Stimulated activated CD4-positive, alpha-beta T cell treated with anti-CD3 and anti-CD28 coated beads, Interleukin-4, amount 100 ng/mL, for 1 hour (primary cell): Measurements from ENCODE around the gene NANOS3.
"Not testable (repeated sequence)": the region's sequence is repeated elsewhere in the genome, so short reads cannot be mapped to it uniquely, and the experiment has no call there.

Experiments used
- DNase-seq: peaks from one replicate; pipeline ENCODE4 v3.0.0-alpha.2; 2020

Gene NANOS3

GRCh38 chr19:13887018-13887436 is 10.1 kb downstream of the NANOS3 start:
- DNase-seq: no peak

GRCh38 chr19:13887517-13887916 is 10.6 kb downstream of the NANOS3 start:
- DNase-seq: no peak

- DNase-seq: no peak
These were observed 11.3 kb downstream of the NANOS3 start for GRCh38 chr19:13888281-13888680.

GRCh38 chr19:13890136-13890535 is 13.2 kb downstream of the NANOS3 start:
- no peak for DNase-seq

- DNase-seq: no peak
These were observed 15.9 kb downstream of the NANOS3 start for GRCh38 chr19:13892870-13893269.

- no peak for DNase-seq
These were observed 17.6 kb downstream of the NANOS3 start for GRCh38 chr19:13894552-13894951.

GRCh38 chr19:13896227-13896626 is 19.3 kb downstream of the NANOS3 start:
- DNase-seq: no peak

GRCh38 chr19:13899393-13899792 is 22.5 kb downstream of the NANOS3 start:
- no peak for DNase-seq

- DNase-seq: no peak
These were observed 23.1 kb downstream of the NANOS3 start for GRCh38 chr19:13899912-13900584.

GRCh38 chr19:13902993-13903555 is 26.1 kb downstream of the NANOS3 start:
- DNase-seq: no peak

GRCh38 chr19:13905634-13906520 is 28.9 kb downstream of the NANOS3 start, which contains the start of the genes BRME1 and CC2D1A:
Gene BRME1 (minus strand): TSS chr19:13906117. CDS start chr19:13904892, 1,225 bp downstream.
Gene CC2D1A (plus strand): TSS chr19:13906201. CDS start chr19:13906442, 241 bp downstream.
- peak; percentile 97 for DNase-seq

- DNase-seq: peak; percentile 35
These were observed 29.6 kb downstream of the NANOS3 start for GRCh38 chr19:13906521-13906904.

- no peak for DNase-seq
These were observed 30.0 kb downstream of the NANOS3 start for GRCh38 chr19:13906910-13907309.

- no peak for DNase-seq
These were observed 31.7 kb downstream of the NANOS3 start for GRCh38 chr19:13908674-13909073.

- no peak for DNase-seq
These were observed 32.5 kb downstream of the NANOS3 start for GRCh38 chr19:13909430-13909829.

GRCh38 chr19:13913352-13913751 is 36.4 kb downstream of the NANOS3 start:
- no peak for DNase-seq

GRCh38 chr19:13914777-13915176 is 37.8 kb downstream of the NANOS3 start:
- DNase-seq: no peak

GRCh38 chr19:13917888-13918406 is 41.0 kb downstream of the NANOS3 start:
- no peak for DNase-seq

GRCh38 chr19:13918726-13919411 is 41.9 kb downstream of the NANOS3 start:
- no peak for DNase-seq

- DNase-seq: no peak
These were observed 43.6 kb downstream of the NANOS3 start for GRCh38 chr19:13920524-13920923.

GRCh38 chr19:13920940-13921747 is 44.2 kb downstream of the NANOS3 start:
- no peak for DNase-seq

GRCh38 chr19:13922118-13922517 is 45.2 kb downstream of the NANOS3 start:
- DNase-seq: not testable (repeated sequence)
